K562 (cell line): ENCODE measurements around the gene GIPR. TPM values are rescaled to one million over a fixed set of nuclear protein-coding genes. Genes with fewer than 3 reads are reported as not detected.

ENCODE experiments used
- JUND ChIP-seq, 2 experiments: IDR thresholded peaks; 2 replicates in 1 of 2; 3 replicates in 1 of 2; pipeline ENCODE4 v1.6.1; 2011; ENCODE audit warnings: borderline replicate concordance in 2 of 2, low read depth in 2 of 2, low read length in 2 of 2, improper control_type of control experiment in 1 of 2, missing biosample characterization in 1 of 2, missing genetic modification characterization in 1 of 2, missing genetic modification reagents in 1 of 2
- PHF8 ChIP-seq: fragments of 200-600 bp; sonication (generic); IDR thresholded peaks from 2 replicates; pipeline ENCODE4 v1.6.1; 2012; ENCODE audit warnings: mixed run types, mild to moderate bottlenecking, inconsistent platforms, low read length, moderate library complexity, borderline replicate concordance
- POLR2A ChIP-seq: fragments of 450-650 bp; conservative IDR thresholded peaks from 2 replicates; pipeline ENCODE4 v1.6.1; 2016
- POLR2AphosphoS5 ChIP-seq: IDR thresholded peaks from 2 replicates; pipeline ENCODE4 v1.6.1; 2011; ENCODE audit warnings: mild to moderate bottlenecking, low read depth, low read length, moderate library complexity; ENCODE audit not compliant: control insufficient read depth, insufficient read depth
- TARDBP ChIP-seq: fragments of 450-650 bp; IDR thresholded peaks from 2 replicates; pipeline ENCODE4 v1.6.1; 2016
- ZNF75A ChIP-seq: fragments of 450-650 bp; formaldehyde crosslinking; IDR thresholded peaks from 2 replicates; pipeline ENCODE4 v1.4.0; 2020; ENCODE audit warnings: mild to moderate bottlenecking
- polyA plus RNA-seq, 8 experiments: library from polyadenylated mRNA; depleted of rRNA in 4 of 8; stranded (reverse) in 5 of 8; unstranded in 3 of 8; fragments of >200 nt; fragmentation: Nextera tagmentation in 2 of 8; fragmentation: Illumina TruSeq in 1 of 8; extraction: Ambion mirVana in 2 of 8; extraction: Trizol in 1 of 8; gene quantifications; 2 replicates each; pipeline versions ENCODE4 v1.2.1 to v1.2.3, GENCODE V29; 2011 to 2014; ENCODE audit warnings: inconsistent platforms in 1 of 8, missing spikeins in 1 of 8
- total RNA-seq, 7 experiments: library from RNA; depleted of rRNA in 6 of 7; stranded (reverse); fragments of >200 nt in 6 of 7; fragmentation: Illumina TruSeq in 2 of 7; extraction: Trizol in 2 of 7; gene quantifications; 2 replicates each; pipeline versions ENCODE4 v1.2.1 to v1.2.3, GENCODE V29; 2011 to 2021; ENCODE audit warnings: low replicate concordance in 1 of 7
- TF ChIP-seq, protein P1 (sequence below): fragments of 450-650 bp; IDR thresholded peaks from 2 replicates; pipeline ENCODE4 v1.6.1; 2016
- TF ChIP-seq, protein P2 (sequence below): fragments of 250-450 bp; sonication (Bioruptor Pico); IDR thresholded peaks from 2 replicates; pipeline ENCODE4 v1.9.0; 2021; ENCODE audit warnings: mild to moderate bottlenecking, inconsistent platforms
- TF ChIP-seq, protein P3 (sequence below): fragments of 450-650 bp; formaldehyde crosslinking; IDR thresholded peaks from 2 replicates; pipeline ENCODE4 v1.4.0; 2022; ENCODE audit warnings: missing genetic modification characterization
- TF ChIP-seq, protein P4 (sequence below), 2 experiments: fragments of 450-650 bp in 1 of 2; sonication (generic) in 1 of 2; formaldehyde crosslinking in 1 of 2; IDR thresholded peaks; 2 replicates each; pipeline versions ENCODE4 v1.7.1 to v1.9.0; 2016 to 2022; ENCODE audit warnings: inconsistent platforms in 1 of 2, mild to moderate bottlenecking in 1 of 2, missing genetic modification reagents in 1 of 2

The GIPR gene
- total and polyA plus RNA-seq, 9 of the 15 experiments (the other 6 are each of a cell fraction or from before 2014, with no cell fraction given) = 2.2 to 26.8 (median 12.7) TPM

DNA sequence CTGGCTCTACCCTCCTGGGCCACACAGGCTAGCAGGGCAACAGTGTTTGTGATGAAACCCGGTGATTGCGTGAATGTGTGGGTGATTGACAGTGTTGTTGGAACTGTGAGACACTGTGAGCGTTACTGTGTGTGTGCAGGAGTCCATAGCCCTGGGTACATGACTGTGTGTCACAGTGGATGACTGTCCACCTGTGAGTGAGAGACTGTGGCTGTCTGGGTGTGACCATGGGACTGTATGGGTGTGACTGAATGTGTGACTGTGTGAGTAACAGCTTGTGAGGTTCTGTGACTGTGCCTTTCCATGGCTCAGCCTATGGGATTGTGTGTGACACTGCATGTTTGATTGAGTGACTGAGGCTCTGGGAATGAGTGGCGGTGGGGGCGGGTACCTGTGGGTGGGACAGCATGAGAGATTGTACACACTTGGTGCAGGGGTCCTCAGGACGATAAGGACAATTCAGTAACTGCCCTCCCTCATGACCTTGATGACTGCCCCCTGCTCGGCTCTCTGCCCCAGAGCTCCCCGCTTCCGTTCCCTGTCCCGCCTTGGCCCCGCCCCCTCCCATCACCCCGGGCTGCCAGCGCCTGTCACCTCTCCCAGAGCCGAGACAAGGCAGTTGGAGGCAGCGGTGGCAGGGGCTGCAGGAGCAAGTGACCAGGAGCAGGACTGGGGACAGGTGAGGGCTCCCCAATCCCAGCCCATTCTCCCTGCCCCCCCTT lies at the start of gene GIPR (continued):
- TF ChIP-seq, protein P1, sequence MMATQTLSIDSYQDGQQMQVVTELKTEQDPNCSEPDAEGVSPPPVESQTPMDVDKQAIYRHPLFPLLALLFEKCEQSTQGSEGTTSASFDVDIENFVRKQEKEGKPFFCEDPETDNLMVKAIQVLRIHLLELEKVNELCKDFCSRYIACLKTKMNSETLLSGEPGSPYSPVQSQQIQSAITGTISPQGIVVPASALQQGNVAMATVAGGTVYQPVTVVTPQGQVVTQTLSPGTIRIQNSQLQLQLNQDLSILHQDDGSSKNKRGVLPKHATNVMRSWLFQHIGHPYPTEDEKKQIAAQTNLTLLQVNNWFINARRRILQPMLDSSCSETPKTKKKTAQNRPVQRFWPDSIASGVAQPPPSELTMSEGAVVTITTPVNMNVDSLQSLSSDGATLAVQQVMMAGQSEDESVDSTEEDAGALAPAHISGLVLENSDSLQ = peak; percentile 95
- TF ChIP-seq PHF8 = peak; percentile 37; the same call in 1 of the 2 replicates
- TF ChIP-seq, protein P2, sequence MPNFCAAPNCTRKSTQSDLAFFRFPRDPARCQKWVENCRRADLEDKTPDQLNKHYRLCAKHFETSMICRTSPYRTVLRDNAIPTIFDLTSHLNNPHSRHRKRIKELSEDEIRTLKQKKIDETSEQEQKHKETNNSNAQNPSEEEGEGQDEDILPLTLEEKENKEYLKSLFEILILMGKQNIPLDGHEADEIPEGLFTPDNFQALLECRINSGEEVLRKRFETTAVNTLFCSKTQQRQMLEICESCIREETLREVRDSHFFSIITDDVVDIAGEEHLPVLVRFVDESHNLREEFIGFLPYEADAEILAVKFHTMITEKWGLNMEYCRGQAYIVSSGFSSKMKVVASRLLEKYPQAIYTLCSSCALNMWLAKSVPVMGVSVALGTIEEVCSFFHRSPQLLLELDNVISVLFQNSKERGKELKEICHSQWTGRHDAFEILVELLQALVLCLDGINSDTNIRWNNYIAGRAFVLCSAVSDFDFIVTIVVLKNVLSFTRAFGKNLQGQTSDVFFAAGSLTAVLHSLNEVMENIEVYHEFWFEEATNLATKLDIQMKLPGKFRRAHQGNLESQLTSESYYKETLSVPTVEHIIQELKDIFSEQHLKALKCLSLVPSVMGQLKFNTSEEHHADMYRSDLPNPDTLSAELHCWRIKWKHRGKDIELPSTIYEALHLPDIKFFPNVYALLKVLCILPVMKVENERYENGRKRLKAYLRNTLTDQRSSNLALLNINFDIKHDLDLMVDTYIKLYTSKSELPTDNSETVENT (CRISPR knock-in tag) = peak; percentile 59; the same call in 1 of the 2 replicates
- TF ChIP-seq, protein P3, sequence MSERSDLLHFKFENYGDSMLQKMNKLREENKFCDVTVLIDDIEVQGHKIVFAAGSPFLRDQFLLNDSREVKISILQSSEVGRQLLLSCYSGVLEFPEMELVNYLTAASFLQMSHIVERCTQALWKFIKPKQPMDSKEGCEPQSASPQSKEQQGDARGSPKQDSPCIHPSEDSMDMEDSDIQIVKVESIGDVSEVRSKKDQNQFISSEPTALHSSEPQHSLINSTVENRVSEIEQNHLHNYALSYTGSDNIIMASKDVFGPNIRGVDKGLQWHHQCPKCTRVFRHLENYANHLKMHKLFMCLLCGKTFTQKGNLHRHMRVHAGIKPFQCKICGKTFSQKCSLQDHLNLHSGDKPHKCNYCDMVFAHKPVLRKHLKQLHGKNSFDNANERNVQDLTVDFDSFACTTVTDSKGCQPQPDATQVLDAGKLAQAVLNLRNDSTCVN (CRISPR knock-in tag) = 0 out of 2 replicates have a peak, but pooled peaks have one; percentile 59
- peak; percentile 87 for TF ChIP-seq POLR2A
- TF ChIP-seq POLR2AphosphoS5 = peak; percentile 74
- TF ChIP-seq, protein P4, sequence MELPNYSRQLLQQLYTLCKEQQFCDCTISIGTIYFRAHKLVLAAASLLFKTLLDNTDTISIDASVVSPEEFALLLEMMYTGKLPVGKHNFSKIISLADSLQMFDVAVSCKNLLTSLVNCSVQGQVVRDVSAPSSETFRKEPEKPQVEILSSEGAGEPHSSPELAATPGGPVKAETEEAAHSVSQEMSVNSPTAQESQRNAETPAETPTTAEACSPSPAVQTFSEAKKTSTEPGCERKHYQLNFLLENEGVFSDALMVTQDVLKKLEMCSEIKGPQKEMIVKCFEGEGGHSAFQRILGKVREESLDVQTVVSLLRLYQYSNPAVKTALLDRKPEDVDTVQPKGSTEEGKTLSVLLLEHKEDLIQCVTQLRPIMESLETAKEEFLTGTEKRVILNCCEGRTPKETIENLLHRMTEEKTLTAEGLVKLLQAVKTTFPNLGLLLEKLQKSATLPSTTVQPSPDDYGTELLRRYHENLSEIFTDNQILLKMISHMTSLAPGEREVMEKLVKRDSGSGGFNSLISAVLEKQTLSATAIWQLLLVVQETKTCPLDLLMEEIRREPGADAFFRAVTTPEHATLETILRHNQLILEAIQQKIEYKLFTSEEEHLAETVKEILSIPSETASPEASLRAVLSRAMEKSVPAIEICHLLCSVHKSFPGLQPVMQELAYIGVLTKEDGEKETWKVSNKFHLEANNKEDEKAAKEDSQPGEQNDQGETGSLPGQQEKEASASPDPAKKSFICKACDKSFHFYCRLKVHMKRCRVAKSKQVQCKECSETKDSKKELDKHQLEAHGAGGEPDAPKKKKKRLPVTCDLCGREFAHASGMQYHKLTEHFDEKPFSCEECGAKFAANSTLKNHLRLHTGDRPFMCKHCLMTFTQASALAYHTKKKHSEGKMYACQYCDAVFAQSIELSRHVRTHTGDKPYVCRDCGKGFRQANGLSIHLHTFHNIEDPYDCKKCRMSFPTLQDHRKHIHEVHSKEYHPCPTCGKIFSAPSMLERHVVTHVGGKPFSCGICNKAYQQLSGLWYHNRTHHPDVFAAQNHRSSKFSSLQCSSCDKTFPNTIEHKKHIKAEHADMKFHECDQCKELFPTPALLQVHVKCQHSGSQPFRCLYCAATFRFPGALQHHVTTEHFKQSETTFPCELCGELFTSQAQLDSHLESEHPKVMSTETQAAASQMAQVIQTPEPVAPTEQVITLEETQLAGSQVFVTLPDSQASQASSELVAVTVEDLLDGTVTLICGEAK (IDR thresholded peaks at IDR 0.05) = 0 out of 2 replicates have a peak, but pooled peaks have one; percentile 13
- TF ChIP-seq, protein P4 (CRISPR knock-in tag; IDR thresholded peaks at IDR 0.05) = no peak
- TF ChIP-seq TARDBP = no peak
- TF ChIP-seq JUND (IDR thresholded peaks at IDR 0.05; ENCODE audit: borderline replicate concordance, low read depth, low read length) = no peak
- TF ChIP-seq JUND (tag; IDR thresholded peaks at IDR 0.05; ENCODE audit: borderline replicate concordance, low read depth, low read length) = peak; percentile 44; the same call in 2 of the 3 replicates
- no peak for TF ChIP-seq ZNF75A (CRISPR knock-in tag)
